Measurements from ENCODE around the gene SDHB. TPM values are rescaled to one million over a fixed set of nuclear protein-coding genes. Genes with fewer than 3 reads are reported as not detected.

Gene SDHB
- total RNA-seq, 1 experiment from 2014 or later = 159 TPM

DNA sequence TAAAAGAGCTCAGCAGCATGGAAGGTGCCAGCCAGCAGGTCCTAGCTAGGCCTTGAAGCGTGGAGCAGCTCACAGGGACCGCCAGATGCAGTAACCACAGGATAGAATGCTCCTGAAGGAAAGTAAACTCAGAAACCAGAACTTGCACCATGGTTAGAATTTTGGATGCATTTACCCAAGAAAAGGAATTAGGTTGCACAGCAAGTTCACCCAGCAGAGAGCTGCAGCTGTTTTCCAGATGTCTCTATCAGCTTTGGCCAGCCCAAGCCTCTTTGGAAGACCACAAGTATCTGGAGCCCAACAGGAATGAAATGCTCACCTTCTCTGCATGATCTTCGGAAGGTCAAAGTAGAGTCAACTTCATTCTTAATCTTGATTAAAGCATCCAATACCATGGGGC lies 21.1 kb downstream of the SDHB start (continued):
- TF ChIP-seq, protein P1, sequence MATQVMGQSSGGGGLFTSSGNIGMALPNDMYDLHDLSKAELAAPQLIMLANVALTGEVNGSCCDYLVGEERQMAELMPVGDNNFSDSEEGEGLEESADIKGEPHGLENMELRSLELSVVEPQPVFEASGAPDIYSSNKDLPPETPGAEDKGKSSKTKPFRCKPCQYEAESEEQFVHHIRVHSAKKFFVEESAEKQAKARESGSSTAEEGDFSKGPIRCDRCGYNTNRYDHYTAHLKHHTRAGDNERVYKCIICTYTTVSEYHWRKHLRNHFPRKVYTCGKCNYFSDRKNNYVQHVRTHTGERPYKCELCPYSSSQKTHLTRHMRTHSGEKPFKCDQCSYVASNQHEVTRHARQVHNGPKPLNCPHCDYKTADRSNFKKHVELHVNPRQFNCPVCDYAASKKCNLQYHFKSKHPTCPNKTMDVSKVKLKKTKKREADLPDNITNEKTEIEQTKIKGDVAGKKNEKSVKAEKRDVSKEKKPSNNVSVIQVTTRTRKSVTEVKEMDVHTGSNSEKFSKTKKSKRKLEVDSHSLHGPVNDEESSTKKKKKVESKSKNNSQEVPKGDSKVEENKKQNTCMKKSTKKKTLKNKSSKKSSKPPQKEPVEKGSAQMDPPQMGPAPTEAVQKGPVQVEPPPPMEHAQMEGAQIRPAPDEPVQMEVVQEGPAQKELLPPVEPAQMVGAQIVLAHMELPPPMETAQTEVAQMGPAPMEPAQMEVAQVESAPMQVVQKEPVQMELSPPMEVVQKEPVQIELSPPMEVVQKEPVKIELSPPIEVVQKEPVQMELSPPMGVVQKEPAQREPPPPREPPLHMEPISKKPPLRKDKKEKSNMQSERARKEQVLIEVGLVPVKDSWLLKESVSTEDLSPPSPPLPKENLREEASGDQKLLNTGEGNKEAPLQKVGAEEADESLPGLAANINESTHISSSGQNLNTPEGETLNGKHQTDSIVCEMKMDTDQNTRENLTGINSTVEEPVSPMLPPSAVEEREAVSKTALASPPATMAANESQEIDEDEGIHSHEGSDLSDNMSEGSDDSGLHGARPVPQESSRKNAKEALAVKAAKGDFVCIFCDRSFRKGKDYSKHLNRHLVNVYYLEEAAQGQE (IDR thresholded peaks at IDR 0.05; ENCODE audit: low read depth) = no peak
- TF ChIP-seq, protein P2, sequence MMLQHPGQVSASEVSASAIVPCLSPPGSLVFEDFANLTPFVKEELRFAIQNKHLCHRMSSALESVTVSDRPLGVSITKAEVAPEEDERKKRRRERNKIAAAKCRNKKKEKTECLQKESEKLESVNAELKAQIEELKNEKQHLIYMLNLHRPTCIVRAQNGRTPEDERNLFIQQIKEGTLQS (IDR thresholded peaks at IDR 0.05) = no peak
- TF ChIP-seq FOSL1 (IDR thresholded peaks at IDR 0.05; ENCODE audit: low read depth) (no peak), ZNF274 (IDR thresholded peaks at IDR 0.05; ENCODE audit: low read depth, low read length) (no peak), CBX3 (IDR thresholded peaks at IDR 0.05; ENCODE audit: low read depth) (no peak), JUND (IDR thresholded peaks at IDR 0.05) (no peak), SIN3A (IDR thresholded peaks at IDR 0.05; ENCODE audit: low read depth) (no peak)
- TF ChIP-seq, protein P3, sequence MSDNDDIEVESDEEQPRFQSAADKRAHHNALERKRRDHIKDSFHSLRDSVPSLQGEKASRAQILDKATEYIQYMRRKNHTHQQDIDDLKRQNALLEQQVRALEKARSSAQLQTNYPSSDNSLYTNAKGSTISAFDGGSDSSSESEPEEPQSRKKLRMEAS (IDR thresholded peaks at IDR 0.05) = no peak

DNA sequence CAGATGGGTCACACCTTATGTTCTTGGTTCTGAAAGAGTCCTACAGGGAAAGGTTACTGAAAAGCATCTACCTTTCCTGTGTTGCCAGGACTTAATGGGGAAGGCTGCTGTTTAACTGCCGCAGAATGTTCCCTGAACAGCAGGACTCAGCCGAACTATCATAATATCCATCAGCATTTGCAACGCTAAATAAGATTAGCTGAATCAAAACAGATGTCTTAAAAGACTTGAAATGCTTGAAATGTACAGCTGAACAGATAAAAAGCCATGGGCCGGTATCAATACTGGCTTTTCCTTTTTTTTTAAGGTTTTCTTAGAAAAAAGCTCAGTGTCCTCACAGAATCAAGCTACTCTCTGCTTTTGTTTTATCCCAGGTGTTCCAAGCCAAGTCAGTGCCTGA lies 22.4 kb downstream of the SDHB start:
- H3K36me3 ChIP-seq (ENCODE audit: control insufficient read depth in 1 of 2, insufficient read depth in 2 of 2, low read length in 2 of 2) = peaks cover 23 to 36% of the 10 kb centered on the region in 2 experiments
- BruUV-seq (replicated peaks) = no TSS peak
- no peak for DNase-seq (ENCODE audit: low read depth, low spot score)

More for the DNA sequence above, 22.4 kb downstream of the SDHB start:
- Histone ChIP-seq H3K4me1 (ENCODE audit: control insufficient read depth in 1 of 2, insufficient read depth in 2 of 2, low read length in 2 of 2) (no peaks in the 10 kb centered on the region), H2AFZ (ENCODE audit: low read depth, low read length, poor library complexity, severe bottlenecking) (no peak overlapping the region), H4K20me1 (ENCODE audit: insufficient read depth) (no peaks in the 10 kb centered on the region), H3K79me2 (ENCODE audit: insufficient read depth, low read length) (peaks cover 36% of the 10 kb centered on the region), H3K4me3 (replicated peaks in 1 of 2; ENCODE audit: low read depth in 1 of 2, low read length in 2 of 2) (no peak overlapping the region), H3K9ac (ENCODE audit: low read length) (no peak overlapping the region), H3K4me2 (ENCODE audit: low read length) (no peak overlapping the region), H3K27me3 (ENCODE audit: insufficient read depth, low read length) (no peaks in the 10 kb centered on the region), H3K9me3 (ENCODE audit: control insufficient read depth in 1 of 2, insufficient read depth in 1 of 2, low read depth in 1 of 2, low read length in 2 of 2) (no peaks in the 10 kb centered on the region), H3K9me2 (ENCODE audit: insufficient read depth) (no peaks in the 10 kb centered on the region), H3K27ac (ENCODE audit: low read depth, low read length) (no peak overlapping the region)
- intact Hi-C loops (cut with micrococcal nuclease) = no loop called here
- ChIA-PET RAD21 (ENCODE audit: low non-redundant PET in 1 of 2, low total read pairs in 2 of 2, uncharacterized antibody in 2 of 2, unreplicated experiment in 2 of 2) (no interaction called here), POLR2A (no interaction called here), CTCF (no interaction called here)
- TF ChIP-seq ZFX (IDR thresholded peaks at IDR 0.05) = no peak
- no peak for TF ChIP-seq CEBPB (IDR thresholded peaks at IDR 0.05; ENCODE audit: low read depth)
- TF ChIP-seq, protein P4, sequence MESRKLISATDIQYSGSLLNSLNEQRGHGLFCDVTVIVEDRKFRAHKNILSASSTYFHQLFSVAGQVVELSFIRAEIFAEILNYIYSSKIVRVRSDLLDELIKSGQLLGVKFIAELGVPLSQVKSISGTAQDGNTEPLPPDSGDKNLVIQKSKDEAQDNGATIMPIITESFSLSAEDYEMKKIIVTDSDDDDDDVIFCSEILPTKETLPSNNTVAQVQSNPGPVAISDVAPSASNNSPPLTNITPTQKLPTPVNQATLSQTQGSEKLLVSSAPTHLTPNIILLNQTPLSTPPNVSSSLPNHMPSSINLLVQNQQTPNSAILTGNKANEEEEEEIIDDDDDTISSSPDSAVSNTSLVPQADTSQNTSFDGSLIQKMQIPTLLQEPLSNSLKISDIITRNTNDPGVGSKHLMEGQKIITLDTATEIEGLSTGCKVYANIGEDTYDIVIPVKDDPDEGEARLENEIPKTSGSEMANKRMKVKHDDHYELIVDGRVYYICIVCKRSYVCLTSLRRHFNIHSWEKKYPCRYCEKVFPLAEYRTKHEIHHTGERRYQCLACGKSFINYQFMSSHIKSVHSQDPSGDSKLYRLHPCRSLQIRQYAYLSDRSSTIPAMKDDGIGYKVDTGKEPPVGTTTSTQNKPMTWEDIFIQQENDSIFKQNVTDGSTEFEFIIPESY (IDR thresholded peaks at IDR 0.05; ENCODE audit: extremely low read depth, insufficient replicate concordance, low read length) = no peak
- no peak for TF ChIP-seq ELF1 (IDR thresholded peaks at IDR 0.05; ENCODE audit: borderline replicate concordance, low read depth)
- TF ChIP-seq FOSL1 (IDR thresholded peaks at IDR 0.05; ENCODE audit: low read depth) = no peak
- TF ChIP-seq EZH2 (IDR thresholded peaks at IDR 0.05) = no peak
- TF ChIP-seq TCF7L2 (IDR thresholded peaks at IDR 0.05; ENCODE audit: borderline replicate concordance, extremely low read depth, insufficient read depth, insufficient read length) = no peak
- ATAC-seq = no peak
